ENCODE measurements around the gene BBS2. TPM values are rescaled to one million over a fixed set of nuclear protein-coding genes. Genes with fewer than 3 reads are reported as not detected.

The BBS2 gene
- total RNA-seq, 2 donors from 2014 or later, result 35.3 to 52.6 TPM

- Histone ChIP-seq H3K27ac (ENCODE audit: low read depth, low read length) (no peak overlapping the region), H3K36me3 (ENCODE audit: control insufficient read depth, insufficient read depth, low read length) (no peaks in the 10 kb centered on the region), H3K4me1 (ENCODE audit: control insufficient read depth, insufficient read depth, low read length) (no peaks in the 10 kb centered on the region), H3K9ac (ENCODE audit: extremely low read depth, low read length, poor library complexity, severe bottlenecking) (no peak overlapping the region), H3K4me3 (ENCODE audit: low read length) (no peak overlapping the region), H3K9me3 (ENCODE audit: control insufficient read depth, low read length) (no peaks in the 10 kb centered on the region), H3K27me3 (ENCODE audit: control insufficient read depth, insufficient read depth, low read length, poor library complexity, severe bottlenecking) (peaks cover 6% of the 10 kb centered on the region)
- TF ChIP-seq CTCF (conservative IDR thresholded peaks at IDR 0.05), result no peak
- Mint-ChIP-seq H3K27me3 (ENCODE audit: insufficient read depth) (peaks cover 14% of the 10 kb centered on the region), H3K4me3 (no peak overlapping the region), H3K9me3 (peaks cover 8% of the 10 kb centered on the region), H3K36me3 (ENCODE audit: low read depth) (peaks cover 2% of the 10 kb centered on the region), H3K27ac (no peak overlapping the region), H3K4me1 (no peaks in the 10 kb centered on the region)
- WGBS, 2 experiments (ENCODE audit: insufficient coverage in 1 of 2, insufficient read length in 1 of 2), result 85 to 100% methylated on average over 3 to 6 of the region's 7 CpGs
- DNase-seq, result no peak
Measured at GRCh38 chr16:56538331-56538730, 18.5 kb upstream of the BBS2 start.

GRCh38 chr16:56534847-56535383, 15.1 kb upstream of the BBS2 start:
- H3K4me1 Mint-ChIP-seq, result no peaks in the 10 kb centered on the region
- no peaks in the 10 kb centered on the region for H3K9me3 ChIP-seq (ENCODE audit: control insufficient read depth, low read length)
- H3K27me3 Mint-ChIP-seq (ENCODE audit: insufficient read depth), result peaks cover 24% of the 10 kb centered on the region
- H3K4me3 Mint-ChIP-seq, result no peak overlapping the region
- H3K36me3 Mint-ChIP-seq (ENCODE audit: low read depth), result no peaks in the 10 kb centered on the region
- no peaks in the 10 kb centered on the region for H3K36me3 ChIP-seq (ENCODE audit: control insufficient read depth, insufficient read depth, low read length)
- H3K27me3 ChIP-seq (ENCODE audit: control insufficient read depth, insufficient read depth, low read length, poor library complexity, severe bottlenecking), result peaks cover 6% of the 10 kb centered on the region
- H3K27ac Mint-ChIP-seq, result no peak overlapping the region
- 88 to 95% methylated on average over 8 of the region's 8 CpGs for WGBS, 2 experiments (ENCODE audit: insufficient coverage in 1 of 2, insufficient read length in 1 of 2)
- no peak for DNase-seq
- peak; percentile 19 for TF ChIP-seq CTCF (conservative IDR thresholded peaks at IDR 0.05)
- no peak overlapping the region for H3K9ac ChIP-seq (ENCODE audit: extremely low read depth, low read length, poor library complexity, severe bottlenecking)
- no peak overlapping the region for H3K4me3 ChIP-seq (ENCODE audit: low read length)
- no peaks in the 10 kb centered on the region for H3K4me1 ChIP-seq (ENCODE audit: control insufficient read depth, insufficient read depth, low read length)
- no peaks in the 10 kb centered on the region for H3K9me3 Mint-ChIP-seq
- H3K27ac ChIP-seq (ENCODE audit: low read depth, low read length), result no peak overlapping the region

GRCh38 chr16:56532714-56533113, 12.9 kb upstream of the BBS2 start:
- H3K27me3 Mint-ChIP-seq (ENCODE audit: insufficient read depth), result peaks cover 20% of the 10 kb centered on the region
- H3K9me3 ChIP-seq (ENCODE audit: control insufficient read depth, low read length), result no peaks in the 10 kb centered on the region
- DNase-seq, result peak; percentile 59
- H3K36me3 Mint-ChIP-seq (ENCODE audit: low read depth), result no peaks in the 10 kb centered on the region
- H3K9me3 Mint-ChIP-seq, result no peaks in the 10 kb centered on the region
- no peaks in the 10 kb centered on the region for H3K36me3 ChIP-seq (ENCODE audit: control insufficient read depth, insufficient read depth, low read length)
- peak; percentile 55 for TF ChIP-seq CTCF (conservative IDR thresholded peaks at IDR 0.05)
- H3K27ac ChIP-seq (ENCODE audit: low read depth, low read length), result no peak overlapping the region
- H3K4me3 Mint-ChIP-seq, result no peak overlapping the region
- H3K4me1 Mint-ChIP-seq, result no peaks in the 10 kb centered on the region
- no peak overlapping the region for H3K27ac Mint-ChIP-seq
- H3K27me3 ChIP-seq (ENCODE audit: control insufficient read depth, insufficient read depth, low read length, poor library complexity, severe bottlenecking), result peaks cover 8% of the 10 kb centered on the region
- no peak overlapping the region for H3K9ac ChIP-seq (ENCODE audit: extremely low read depth, low read length, poor library complexity, severe bottlenecking)
- no peaks in the 10 kb centered on the region for H3K4me1 ChIP-seq (ENCODE audit: control insufficient read depth, insufficient read depth, low read length)
- WGBS, 2 experiments (ENCODE audit: insufficient coverage in 1 of 2, insufficient read length in 1 of 2), result 76 to 78% methylated on average over 3 to 4 of the region's 4 CpGs
- H3K4me3 ChIP-seq (ENCODE audit: low read length), result no peak overlapping the region
